Adrenal gland (tissue), 12 donors: Measurements from ENCODE around the gene SUGT1. TPM values are rescaled to one million over a fixed set of nuclear protein-coding genes. Genes with fewer than 3 reads are reported as not detected.

Experiments used
- DNase-seq, 7 donors: peaks; one replicate each; pipeline ENCODE4 v3.0.0-alpha.2; 2019 to 2020
- H3K27ac ChIP-seq, 5 donors: fragments of 200-600 bp; sonication (generic) in 4 of 5; 1 replicate in 3 of 5; 2 replicates in 2 of 5; pipeline versions ENCODE4 v1.5.1 to v1.8.0; 2016 to 2020; ENCODE audit warnings: mild to moderate bottlenecking in 1 of 5
- H3K27me3 ChIP-seq: fragments of 200-600 bp; 2 replicates; pipeline ENCODE4 v1.8.0; 2021
- H3K36me3 ChIP-seq, 2 donors: fragments of 200-600 bp; replicated peaks in 1 of 2; 1 replicate in 1 of 2; 2 replicates in 1 of 2; pipeline versions ENCODE4 v1.5.1 to v1.8.0; 2018 to 2022
- H3K4me1 ChIP-seq, 2 donors: fragments of 200-600 bp; replicated peaks in 1 of 2; 1 replicate in 1 of 2; 2 replicates in 1 of 2; pipeline versions ENCODE4 v1.5.1 to v1.8.0; 2018 to 2021
- H3K4me3 ChIP-seq, 4 donors: fragments of 200-600 bp; sonication (generic) in 3 of 4; one replicate each; pipeline ENCODE4 v1.5.1; 2016 to 2018
- H3K9me3 ChIP-seq, 3 donors: fragments of 200-600 bp; sonication (generic) in 1 of 3; replicated peaks in 1 of 3; 1 replicate in 2 of 3; 2 replicates in 1 of 3; pipeline versions ENCODE4 v1.5.1 to v1.8.0; 2016 to 2021
- POLR2A ChIP-seq, 2 donors: fragments of 450-650 bp; IDR thresholded peaks; one replicate each; pipeline ENCODE4 v1.6.1; 2017; ENCODE audit warnings: antibody characterized with exemption in 2 of 2, mild to moderate bottlenecking in 2 of 2, moderate library complexity in 1 of 2
- WGBS, 4 donors: extraction: QIAGEN DNeasy Blood & Tissue Kit in 2 of 4; methylation state at CpG; one replicate each; pipeline versions ENCODE4 v1.1.5 to v1.1.7; 2013 to 2017; 5-methylcytosine and 5-hydroxymethylcytosine counted together
- intact Hi-C, 2 donors: fragments of 100-400 bp; cut with DNase I; formaldehyde crosslinking; loops; one replicate each; pipeline versions ENCODE4 v1.14.1 to v1.15.0; 2022 to 2023
- polyA plus RNA-seq, 3 donors: library from polyadenylated mRNA; stranded (reverse); fragments of 200-250 nt in 2 of 3; fragments of 350-450 nt in 1 of 3; fragmentation: Illumina TruSeq in 1 of 3; extraction: RNeasy Lipid Tissue Mini Kit (QIAGEN cat#74804) in 1 of 3; gene quantifications; one replicate each; pipeline ENCODE4 v1.2.3, GENCODE V29; 2013 to 2014
- total RNA-seq, 9 donors: library from RNA; depleted of rRNA in 4 of 9; stranded (reverse); fragments of >200 nt in 4 of 9; fragments of 120-200 nt in 1 of 9; fragmentation: NEBNext Ultra II Directional in 1 of 9; extraction: Animal tissue kit (Norgen Biotek cat#: 25700) in 1 of 9; gene quantifications; one replicate each; pipeline versions ENCODE4 v1.1.0 to v1.2.4, GENCODE V29; 2013 to 2023
- TF ChIP-seq, protein P1 (sequence below), 6 experiments: fragments of 450-650 bp in 4 of 6; fragments of 200-600 bp in 2 of 6; sonication (generic) in 1 of 6; IDR thresholded peaks; 1 replicate in 5 of 6; 2 replicates in 1 of 6; pipeline versions ENCODE4 v1.5.1 to v1.8.0; 2016 to 2021; ENCODE audit warnings: antibody characterized with exemption in 6 of 6, mild to moderate bottlenecking in 2 of 6, moderate library complexity in 1 of 6
- donor health status: healthy with polysubstance abuse.
- donor health status: Bipolar disorder and iron deficiency.
- donor health status: DM: yes; HTN: yes; CAD: no.
- donor health status: DM: no; HTN: no; CAD: no.
- donor health status: DM: no; HTN: no; CAD: no.
- donor health status: DM: yes; HTN: yes; CAD: no.

The SUGT1 gene
- total and polyA plus RNA-seq, 12 donors = 27.1 to 95.2 (median 43.1) TPM

DNA sequence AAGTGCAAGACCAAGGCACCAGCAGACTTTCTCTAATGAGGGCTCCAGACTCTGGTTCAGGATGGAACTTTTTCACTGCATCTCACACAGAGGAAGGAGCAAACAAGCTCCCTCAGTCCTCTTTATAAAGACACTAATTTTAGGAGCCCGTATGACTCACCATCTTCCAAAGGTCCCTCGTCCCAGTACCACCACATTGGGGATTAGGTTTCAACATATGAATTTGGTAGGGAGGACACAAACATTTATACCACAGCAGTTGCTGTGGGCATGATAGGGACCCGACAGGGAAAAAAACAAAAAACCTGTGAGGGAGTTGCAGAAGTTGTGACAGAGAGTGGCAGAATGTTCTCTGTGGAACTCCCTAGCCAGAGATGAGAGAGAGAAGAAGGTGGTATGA is 93.5 kb downstream of the SUGT1 start:
- 50 to 63% (median 56%) methylated on average over 3 of the region's 3 CpGs for WGBS, 4 donors
- H3K27me3 ChIP-seq = no peaks in the 10 kb centered on the region
- intact Hi-C loops = no loop called here

DNA sequence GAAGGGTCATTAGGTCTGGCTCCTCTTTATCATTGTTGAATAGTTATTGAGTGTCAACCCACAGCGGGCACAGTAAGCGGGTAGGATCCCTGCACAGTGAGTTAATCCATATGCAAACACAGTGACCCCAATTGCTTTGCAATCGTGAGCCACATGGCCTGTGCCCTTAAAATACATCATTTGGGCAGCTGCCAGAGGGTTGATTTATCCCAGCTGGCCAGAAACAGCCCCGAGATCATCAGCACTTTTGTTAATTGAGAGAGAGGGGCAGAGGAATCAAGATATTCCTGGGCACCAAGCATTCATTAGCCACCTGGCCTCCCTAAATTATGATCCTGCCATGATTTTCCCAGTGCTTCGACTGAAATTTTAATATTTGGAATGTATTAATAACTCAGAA is 96.8 kb downstream of the SUGT1 start:
- 25 to 35% (median 30%) methylated on average over 5 of the region's 5 CpGs for WGBS, 4 donors
- no peaks in the 10 kb centered on the region for H3K36me3 ChIP-seq
- no peaks in the 10 kb centered on the region for H3K4me1 ChIP-seq
- no peaks in the 10 kb centered on the region for H3K27me3 ChIP-seq
- no peak overlapping the region for H3K4me3 ChIP-seq
- H3K27ac ChIP-seq = no peak overlapping the region
- TF ChIP-seq, protein P1, sequence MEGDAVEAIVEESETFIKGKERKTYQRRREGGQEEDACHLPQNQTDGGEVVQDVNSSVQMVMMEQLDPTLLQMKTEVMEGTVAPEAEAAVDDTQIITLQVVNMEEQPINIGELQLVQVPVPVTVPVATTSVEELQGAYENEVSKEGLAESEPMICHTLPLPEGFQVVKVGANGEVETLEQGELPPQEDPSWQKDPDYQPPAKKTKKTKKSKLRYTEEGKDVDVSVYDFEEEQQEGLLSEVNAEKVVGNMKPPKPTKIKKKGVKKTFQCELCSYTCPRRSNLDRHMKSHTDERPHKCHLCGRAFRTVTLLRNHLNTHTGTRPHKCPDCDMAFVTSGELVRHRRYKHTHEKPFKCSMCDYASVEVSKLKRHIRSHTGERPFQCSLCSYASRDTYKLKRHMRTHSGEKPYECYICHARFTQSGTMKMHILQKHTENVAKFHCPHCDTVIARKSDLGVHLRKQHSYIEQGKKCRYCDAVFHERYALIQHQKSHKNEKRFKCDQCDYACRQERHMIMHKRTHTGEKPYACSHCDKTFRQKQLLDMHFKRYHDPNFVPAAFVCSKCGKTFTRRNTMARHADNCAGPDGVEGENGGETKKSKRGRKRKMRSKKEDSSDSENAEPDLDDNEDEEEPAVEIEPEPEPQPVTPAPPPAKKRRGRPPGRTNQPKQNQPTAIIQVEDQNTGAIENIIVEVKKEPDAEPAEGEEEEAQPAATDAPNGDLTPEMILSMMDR (IDR thresholded peaks at IDR 0.05) = no peak
- no peak for TF ChIP-seq POLR2A (IDR thresholded peaks at IDR 0.05)
- DNase-seq = no peak
- no peaks in the 10 kb centered on the region for H3K9me3 ChIP-seq
- intact Hi-C loops = no loop called here

More for the DNA sequence above, 93.5 kb downstream of the SUGT1 start:
- no peak for DNase-seq
- H3K4me3 ChIP-seq = no peak overlapping the region
- no peaks in the 10 kb centered on the region for H3K36me3 ChIP-seq
- TF ChIP-seq, protein P1 (IDR thresholded peaks at IDR 0.05) = no peak
- no peak for TF ChIP-seq POLR2A (IDR thresholded peaks at IDR 0.05)
- no peak overlapping the region for H3K27ac ChIP-seq
- no peaks in the 10 kb centered on the region for H3K9me3 ChIP-seq
- no peaks in the 10 kb centered on the region for H3K4me1 ChIP-seq

Other genes with a start within 250 kb of the SUGT1 start
- gene THSD1, start 246.7 kb upstream of the SUGT1 start, total RNA-seq = 1 to 10 TPM; 1.5 to 4.3 (median 2.8) TPM
- 1 to 10 TPM in 2 of 3 donors, under 1 TPM in 1; 0.95 to 6.4 (median 3.8) TPM for gene THSD1, start 246.7 kb upstream of the SUGT1 start, polyA plus RNA-seq
- gene VPS36, start 202.2 kb upstream of the SUGT1 start, total RNA-seq = 10 to 100 TPM; 21.7 to 54.7 (median 31.3) TPM
- gene VPS36, start 202.2 kb upstream of the SUGT1 start, polyA plus RNA-seq = 10 to 100 TPM; 12.6 to 37.7 (median 13.4) TPM
- gene CKAP2, start 197.4 kb upstream of the SUGT1 start, total RNA-seq = 10 to 100 TPM in 8 of 9 donors, 1 to 10 TPM in 1; 9.1 to 29.3 (median 16.5) TPM
- gene CKAP2, start 197.4 kb upstream of the SUGT1 start, polyA plus RNA-seq = 10 to 100 TPM in 1 of 3 donors, 1 to 10 TPM in 2; 2.5 to 20.4 (median 4.2) TPM
- 1 to 10 TPM; 1.5 to 5.6 (median 4.1) TPM for gene HNRNPA1L2, start 10.4 kb upstream of the SUGT1 start, total RNA-seq
- gene HNRNPA1L2, start 10.4 kb upstream of the SUGT1 start, polyA plus RNA-seq = 10 to 100 TPM; 10.2 to 21.6 (median 18.3) TPM
- gene CNMD, start 87.0 kb downstream of the SUGT1 start, total RNA-seq = under 1 TPM in 1 of 9 donors, not detected in 8; 0.11 TPM
- not detected for gene CNMD, start 87.0 kb downstream of the SUGT1 start, polyA plus RNA-seq
- gene PCDH8, start 195.8 kb downstream of the SUGT1 start, total RNA-seq = under 1 TPM in 3 of 9 donors, not detected in 6; 0.06 to 0.14 (median 0.07) TPM
- gene PCDH8, start 195.8 kb downstream of the SUGT1 start, polyA plus RNA-seq = not detected